Measurements from ENCODE around the gene EPGN. TPM values are rescaled to one million over a fixed set of nuclear protein-coding genes. Genes with fewer than 3 reads are reported as not detected.
A peak's percentile ranks its signal among the peaks of the same experiment; 100 is the strongest.

EPGN gene
- total and polyA plus RNA-seq, 2 experiments from 2014 or later = not detected

DNA sequence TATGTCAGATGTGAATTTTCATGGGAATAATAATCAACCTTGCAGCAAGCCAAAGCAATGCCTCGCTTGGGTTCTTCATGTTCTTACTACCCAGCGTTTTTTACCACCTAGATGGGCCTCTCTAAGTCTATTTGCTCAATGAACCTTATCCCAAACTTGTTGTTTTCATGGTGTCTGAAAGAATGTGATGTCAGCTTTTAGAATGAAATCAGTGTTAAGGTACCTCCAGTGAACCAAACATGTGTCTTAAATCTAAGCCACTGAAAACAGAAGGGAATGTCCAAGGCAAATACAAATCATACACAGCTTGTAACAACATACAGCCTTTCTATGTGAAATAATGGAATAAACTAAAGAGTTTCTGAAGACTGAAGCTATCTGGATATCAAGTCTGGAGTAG lies 6.7 kb downstream of the EPGN start:
- no peaks in the 10 kb centered on the region for H3K36me3 ChIP-seq
- no peak overlapping the region for H3K27ac ChIP-seq
- H3K9me3 ChIP-seq (ENCODE audit: low read depth) = no peaks in the 10 kb centered on the region
- no peak overlapping the region for H3K4me3 ChIP-seq
- TF ChIP-seq CTCF (IDR thresholded peaks at IDR 0.05; ENCODE audit: low read depth, low read length) = no peak
- DNase-seq (ENCODE audit: low read depth in 1 of 2, low spot score in 1 of 2) = no peak
- H3K4me1 ChIP-seq (ENCODE audit: low read depth) = no peaks in the 10 kb centered on the region
- no peaks in the 10 kb centered on the region for H3K27me3 ChIP-seq

- Histone ChIP-seq H3K4me3 (no peak overlapping the region), H3K27ac (no peak overlapping the region), H3K9me3 (ENCODE audit: low read depth) (no peaks in the 10 kb centered on the region), H3K27me3 (no peaks in the 10 kb centered on the region), H3K36me3 (no peaks in the 10 kb centered on the region), H3K4me1 (ENCODE audit: low read depth) (no peaks in the 10 kb centered on the region)
- TF ChIP-seq CTCF (IDR thresholded peaks at IDR 0.05; ENCODE audit: low read depth, low read length) = no peak
- DNase-seq (ENCODE audit: low read depth in 1 of 2, low spot score in 1 of 2) = no peak
Observed at GRCh38 chr4:74315376-74315775, 7.1 kb downstream of the EPGN start.

- no peak overlapping the region for H3K27ac ChIP-seq
- no peaks in the 10 kb centered on the region for H3K27me3 ChIP-seq
- no peaks in the 10 kb centered on the region for H3K4me1 ChIP-seq (ENCODE audit: low read depth)
- no peak overlapping the region for H3K4me3 ChIP-seq
- H3K9me3 ChIP-seq (ENCODE audit: low read depth) = no peaks in the 10 kb centered on the region
- DNase-seq (ENCODE audit: low read depth in 1 of 2, low spot score in 1 of 2) = peak in 1 of 2 donors; percentile 46
- H3K36me3 ChIP-seq = no peaks in the 10 kb centered on the region
- TF ChIP-seq CTCF (IDR thresholded peaks at IDR 0.05; ENCODE audit: low read depth, low read length) = no peak
Observed at GRCh38 chr4:74316397-74316796, 8.1 kb downstream of the EPGN start.

DNA sequence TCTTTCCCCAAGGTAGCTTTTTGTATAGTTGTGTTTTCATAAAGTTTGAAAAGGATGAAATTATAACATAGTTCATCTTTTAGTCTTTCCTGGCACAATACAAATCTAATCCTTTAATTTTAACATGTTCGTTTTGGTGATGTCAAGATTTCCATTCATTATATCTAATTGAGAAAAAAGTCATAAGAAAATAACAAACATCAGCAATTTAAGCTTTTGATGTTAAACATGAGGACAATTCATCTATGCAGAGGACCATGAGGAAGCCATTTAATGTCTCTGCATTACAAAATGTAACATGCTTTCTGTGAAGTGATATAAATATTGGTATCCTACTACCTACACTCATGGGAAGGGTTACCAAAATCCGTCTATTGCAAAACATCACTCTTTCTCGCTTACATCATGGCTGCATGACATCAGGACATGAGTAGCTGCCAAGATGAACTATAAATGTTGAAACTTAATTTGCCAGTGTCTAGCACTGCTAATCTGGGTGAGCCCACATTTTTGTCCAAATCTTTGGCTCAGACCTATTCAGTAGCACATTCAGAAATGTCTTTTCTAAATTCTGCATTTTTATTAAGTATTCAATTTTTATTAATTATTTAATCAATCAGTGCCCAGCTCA lies 9.5 kb downstream of the EPGN start:
- TF ChIP-seq CTCF (IDR thresholded peaks at IDR 0.05; ENCODE audit: low read depth, low read length) = no peak
- Histone ChIP-seq H3K9me3 (ENCODE audit: low read depth) (no peaks in the 10 kb centered on the region), H3K4me1 (ENCODE audit: low read depth) (no peaks in the 10 kb centered on the region), H3K36me3 (no peaks in the 10 kb centered on the region), H3K27me3 (peaks cover 6% of the 10 kb centered on the region), H3K27ac (no peak overlapping the region), H3K4me3 (no peak overlapping the region)
- peak in 1 of 2 donors; percentile 77 for DNase-seq (ENCODE audit: low read depth in 1 of 2, low spot score in 1 of 2)

GRCh38 chr4:74318276-74318675 lies 10.0 kb downstream of the EPGN start:
- Histone ChIP-seq H3K4me1 (ENCODE audit: low read depth) (no peaks in the 10 kb centered on the region), H3K9me3 (ENCODE audit: low read depth) (no peaks in the 10 kb centered on the region), H3K27ac (no peak overlapping the region), H3K36me3 (no peaks in the 10 kb centered on the region), H3K4me3 (no peak overlapping the region), H3K27me3 (peaks cover 9% of the 10 kb centered on the region)
- no peak for TF ChIP-seq CTCF (IDR thresholded peaks at IDR 0.05; ENCODE audit: low read depth, low read length)
- no peak for DNase-seq (ENCODE audit: low read depth in 1 of 2, low spot score in 1 of 2)

Measured in cardiac muscle cell (in vitro differentiated cells and primary cell).